Measurements from ENCODE around the gene C1orf226.

DNA sequence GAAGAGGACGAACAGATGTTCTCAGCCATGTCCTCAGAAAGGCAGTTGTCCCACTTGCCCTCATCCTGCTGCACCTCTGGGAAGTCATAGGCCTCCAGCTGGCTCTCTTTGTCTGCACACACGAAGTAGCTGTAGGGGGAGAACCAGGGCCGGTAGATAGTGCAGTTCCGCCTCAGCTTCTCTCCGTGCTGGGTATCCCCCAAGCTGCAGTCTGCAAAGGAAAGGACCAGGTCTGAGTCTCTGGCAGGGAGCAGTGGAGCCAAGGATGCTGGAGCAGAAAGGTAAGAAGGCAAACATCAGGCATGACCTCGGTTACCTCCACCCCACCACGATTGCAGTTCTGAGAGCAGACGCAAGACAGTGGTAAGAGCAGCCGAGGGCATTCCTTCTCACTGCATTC lies 7.1 kb upstream of the C1orf226 start:
- TF ChIP-seq POLR2A (IDR thresholded peaks at IDR 0.05) (no peak), POLR2AphosphoS5 (IDR thresholded peaks at IDR 0.05) (no peak)
- TF ChIP-seq, protein P1, sequence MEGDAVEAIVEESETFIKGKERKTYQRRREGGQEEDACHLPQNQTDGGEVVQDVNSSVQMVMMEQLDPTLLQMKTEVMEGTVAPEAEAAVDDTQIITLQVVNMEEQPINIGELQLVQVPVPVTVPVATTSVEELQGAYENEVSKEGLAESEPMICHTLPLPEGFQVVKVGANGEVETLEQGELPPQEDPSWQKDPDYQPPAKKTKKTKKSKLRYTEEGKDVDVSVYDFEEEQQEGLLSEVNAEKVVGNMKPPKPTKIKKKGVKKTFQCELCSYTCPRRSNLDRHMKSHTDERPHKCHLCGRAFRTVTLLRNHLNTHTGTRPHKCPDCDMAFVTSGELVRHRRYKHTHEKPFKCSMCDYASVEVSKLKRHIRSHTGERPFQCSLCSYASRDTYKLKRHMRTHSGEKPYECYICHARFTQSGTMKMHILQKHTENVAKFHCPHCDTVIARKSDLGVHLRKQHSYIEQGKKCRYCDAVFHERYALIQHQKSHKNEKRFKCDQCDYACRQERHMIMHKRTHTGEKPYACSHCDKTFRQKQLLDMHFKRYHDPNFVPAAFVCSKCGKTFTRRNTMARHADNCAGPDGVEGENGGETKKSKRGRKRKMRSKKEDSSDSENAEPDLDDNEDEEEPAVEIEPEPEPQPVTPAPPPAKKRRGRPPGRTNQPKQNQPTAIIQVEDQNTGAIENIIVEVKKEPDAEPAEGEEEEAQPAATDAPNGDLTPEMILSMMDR (IDR thresholded peaks at IDR 0.05), result no peak

All from breast epithelium (tissue), 3 donors.